DMS 273 (cell line): ENCODE results near the gene RECK.
"Not testable (repeated sequence)": the region's sequence is repeated elsewhere in the genome, so short reads cannot be mapped to it uniquely, and the experiment has no call there.

Source experiments
- DNase-seq: peaks from one replicate; lab custom pipeline; 2025; ENCODE audit not compliant: unreplicated experiment; lab: John Stamatoyannopoulos, UW

Gene RECK

GRCh38 chr9:36036780-36037548 is at the start of gene RECK:
Gene RECK, plus strand, starts transcription at chr9:36036913. Its CDS starts 86 bp downstream, at chr9:36036999.
- DNase-seq = peak; percentile 94

GRCh38 chr9:35990155-35990554 is 46.6 kb upstream of the RECK start:
- no peak for DNase-seq

GRCh38 chr9:35993136-35993535 is 43.6 kb upstream of the RECK start:
- DNase-seq = not testable (repeated sequence)

- DNase-seq = no peak
Observed at GRCh38 chr9:35993976-35994720, 42.6 kb upstream of the RECK start.

- DNase-seq = no peak
Observed at GRCh38 chr9:35994959-35995358, 41.8 kb upstream of the RECK start.

GRCh38 chr9:35996358-35996970 is 40.2 kb upstream of the RECK start:
- no peak for DNase-seq

GRCh38 chr9:35997016-35997415 is 39.7 kb upstream of the RECK start:
- not testable (repeated sequence) for DNase-seq

- no peak for DNase-seq
Observed at GRCh38 chr9:35998333-35998732, 38.4 kb upstream of the RECK start.

- no peak for DNase-seq
Observed at GRCh38 chr9:36005891-36006290, 30.8 kb upstream of the RECK start.

GRCh38 chr9:36006549-36007315 is 30.0 kb upstream of the RECK start:
- DNase-seq = no peak

- DNase-seq = no peak
Observed at GRCh38 chr9:36007316-36007708, 29.4 kb upstream of the RECK start.

GRCh38 chr9:36007852-36008251 is 28.9 kb upstream of the RECK start:
- DNase-seq = no peak

GRCh38 chr9:36008774-36009300 is 27.9 kb upstream of the RECK start:
- DNase-seq = peak; percentile 90

- no peak for DNase-seq
Observed at GRCh38 chr9:36011379-36011778, 25.3 kb upstream of the RECK start.

- no peak for DNase-seq
Observed at GRCh38 chr9:36017278-36017677, 19.4 kb upstream of the RECK start.

GRCh38 chr9:36018129-36018528 is 18.6 kb upstream of the RECK start:
- no peak for DNase-seq

GRCh38 chr9:36018891-36019720 is 17.6 kb upstream of the RECK start:
- peak; percentile 55 for DNase-seq

GRCh38 chr9:36021968-36022367 is 14.7 kb upstream of the RECK start:
- DNase-seq = no peak

- DNase-seq = peak; percentile 82
Observed at GRCh38 chr9:36023260-36024048, 13.3 kb upstream of the RECK start.
